HG03457 (cell line): ENCODE results near the gene EP300.
A peak's percentile ranks its signal among the peaks of the same experiment; 100 is the strongest.

Experiments used
- ATAC-seq: cut with Tn5 transposase; IDR thresholded peaks from one replicate; pipeline ENCODE4 v1.9.1; 2021; ENCODE audit warnings: moderate number of reproducible peaks; ENCODE audit not compliant: unreplicated experiment

Gene EP300

DNA sequence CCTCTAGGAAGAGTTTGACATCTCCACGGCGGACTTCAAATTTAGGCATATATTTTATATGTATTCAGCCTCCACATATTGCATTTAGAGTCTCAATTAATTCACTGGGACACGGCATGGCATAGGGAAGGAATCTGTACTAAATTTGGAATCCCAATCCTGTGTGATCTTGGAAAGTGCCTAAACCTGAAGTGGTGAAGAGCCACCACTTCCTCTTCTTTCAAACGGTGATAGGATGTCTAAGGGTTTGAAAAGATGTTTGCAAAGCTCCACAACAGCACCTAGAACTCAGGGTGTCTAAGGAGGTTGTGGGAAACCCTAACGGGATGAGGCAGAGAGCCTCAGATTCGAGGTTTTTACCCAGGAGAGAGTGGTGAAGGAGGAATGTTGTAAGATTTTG lies 111.7 kb downstream of the EP300 start:
- no peak for ATAC-seq

- ATAC-seq, result peak; percentile 88
Observed at GRCh38 chr22:41204992-41205900, 112.9 kb downstream of the EP300 start, which contains the start of gene L3MBTL2. L3MBTL2 (plus strand) TSS chr22:41205312; CDS start chr22:41205363, 51 bp downstream.

GRCh38 chr22:41206719-41207118 lies 114.3 kb downstream of the EP300 start:
- ATAC-seq, result no peak

GRCh38 chr22:41215409-41215808 lies 123.0 kb downstream of the EP300 start:
- no peak for ATAC-seq

DNA sequence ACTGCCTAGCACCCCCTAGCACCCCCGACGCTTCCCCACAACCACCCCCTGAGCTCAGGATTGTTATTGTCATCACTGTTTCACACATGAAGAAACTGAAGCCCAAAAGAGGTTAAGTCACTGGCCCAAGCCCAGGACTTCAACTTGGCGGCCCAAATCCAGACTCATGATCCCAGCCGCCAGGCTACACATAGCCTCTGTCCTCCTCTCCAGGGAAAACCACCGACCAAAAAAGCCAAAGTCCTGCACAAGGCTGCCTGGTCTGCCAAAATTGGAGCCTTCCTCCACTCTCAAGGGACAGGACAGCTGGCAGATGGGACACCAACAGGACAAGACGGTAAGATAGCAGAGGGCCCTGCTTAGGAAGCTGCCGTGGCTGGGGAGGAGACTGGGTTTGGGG lies 123.5 kb downstream of the EP300 start:
- no peak for ATAC-seq

GRCh38 chr22:41216984-41217383 lies 124.6 kb downstream of the EP300 start:
- ATAC-seq, result no peak

DNA sequence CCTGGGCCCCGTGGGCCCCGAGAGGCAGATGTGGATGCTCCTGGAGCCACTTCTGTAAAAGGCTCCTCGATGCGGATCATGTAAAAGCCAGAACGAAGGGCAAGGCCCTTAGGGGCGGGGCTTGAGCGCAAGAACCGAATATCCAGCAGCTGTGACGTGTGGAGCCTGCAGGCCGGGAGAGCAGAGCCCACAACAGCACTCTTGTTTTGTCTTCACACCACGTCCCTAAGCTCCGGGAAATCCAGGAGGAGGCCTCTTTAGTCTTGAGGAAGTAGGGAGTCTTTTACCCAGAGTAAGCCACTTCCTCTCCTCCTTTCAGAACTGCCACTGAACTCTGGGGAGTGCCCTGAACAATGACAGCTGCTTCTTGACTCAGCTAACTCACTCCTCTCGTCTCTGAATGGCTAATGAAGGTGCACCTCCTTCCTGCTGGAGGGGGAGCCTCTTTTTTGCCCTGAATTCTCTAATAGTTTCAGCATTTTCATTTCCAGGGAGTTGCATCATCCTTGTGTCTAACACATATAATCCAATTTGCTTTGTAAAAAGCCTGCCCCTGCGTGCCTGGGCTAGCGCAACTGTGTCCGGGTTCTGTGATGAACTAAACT lies 125.3 kb downstream of the EP300 start:
- no peak for ATAC-seq

- no peak for ATAC-seq
Observed at GRCh38 chr22:41222846-41223507, 130.6 kb downstream of the EP300 start.

GRCh38 chr22:41223535-41223934 lies 131.1 kb downstream of the EP300 start:
- no peak for ATAC-seq

DNA sequence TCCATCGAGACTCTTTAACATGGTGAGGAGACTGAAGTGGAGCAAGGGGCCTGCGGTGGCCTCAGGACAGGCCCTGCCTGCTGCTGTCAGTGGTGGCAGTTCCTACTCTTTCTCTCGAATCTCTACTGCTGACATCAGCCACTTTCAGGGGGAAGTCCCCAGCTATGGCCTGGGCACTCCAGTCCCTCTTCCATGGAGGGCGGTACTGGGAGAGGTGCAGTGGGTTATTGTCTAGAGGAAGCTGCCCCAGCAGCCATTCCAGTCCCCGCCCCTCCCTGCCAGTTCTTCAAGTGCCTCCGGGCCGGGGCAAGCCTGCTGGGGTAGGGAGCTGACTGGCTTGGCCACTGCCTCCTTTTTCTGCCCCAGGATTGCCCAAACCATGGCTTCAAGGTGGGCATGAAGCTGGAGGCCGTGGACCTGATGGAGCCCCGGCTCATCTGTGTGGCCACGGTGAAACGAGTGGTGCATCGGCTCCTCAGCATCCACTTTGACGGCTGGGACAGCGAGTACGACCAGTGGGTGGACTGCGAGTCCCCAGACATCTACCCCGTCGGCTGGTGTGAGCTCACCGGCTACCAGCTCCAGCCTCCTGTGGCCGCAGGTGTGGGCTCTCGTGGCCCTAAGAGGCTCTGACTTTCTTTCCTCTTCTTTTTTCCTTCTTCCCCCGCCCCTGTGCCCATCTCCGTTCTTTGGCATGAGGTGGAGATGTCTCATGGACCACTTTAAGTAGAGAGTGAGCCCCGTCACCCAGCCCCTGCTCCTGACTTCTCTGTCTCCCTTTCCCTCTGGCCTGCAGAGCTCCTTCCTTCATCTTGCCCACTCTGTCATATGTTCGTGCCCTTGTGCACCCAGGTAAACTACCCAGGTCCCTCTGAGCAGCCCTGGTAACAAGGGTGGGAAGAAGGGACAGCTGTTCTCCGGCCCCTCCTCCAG lies 134.6 kb downstream of the EP300 start:
- ATAC-seq, result no peak

- no peak for ATAC-seq
Observed at GRCh38 chr22:41229215-41229614, 136.8 kb downstream of the EP300 start.
